GM12892 (cell line): ENCODE data around the gene GTF2F2.
"Not testable (repeated sequence)": the region's sequence is repeated elsewhere in the genome, so short reads cannot be mapped to it uniquely, and the experiment has no call there.

Experiments used
- DNase-seq: peaks from one replicate; pipeline ENCODE4 v3.0.0; 2011; ENCODE audit not compliant: insufficient read length
- FAIRE-seq: peaks from 2 replicates; lab custom pipeline; 2011; peaks lifted over from hg19 to GRCh38; lab: Jason Lieb, UNC
- POLR2A ChIP-seq: IDR thresholded peaks from 2 replicates; pipeline ENCODE4 v1.6.1; 2011; ENCODE audit warnings: low read depth, low read length, control low read depth
- POLR2AphosphoS5 ChIP-seq: IDR thresholded peaks from 2 replicates; pipeline ENCODE4 v1.6.1; 2011; ENCODE audit warnings: low read depth, low read length, control low read depth
- TAF1 ChIP-seq: IDR thresholded peaks from 2 replicates; pipeline ENCODE4 v1.6.1; 2011; ENCODE audit warnings: low read depth, mild to moderate bottlenecking, control low read depth, low read length, borderline replicate concordance

Gene GTF2F2

GRCh38 chr13:45289936-45290563 lies 169.7 kb downstream of the GTF2F2 start:
- TF ChIP-seq POLR2AphosphoS5 (no peak), TAF1 (no peak), POLR2A (no peak)
- DNase-seq (no peak), FAIRE-seq (no peak)

GRCh38 chr13:45292176-45292575 lies 171.9 kb downstream of the GTF2F2 start:
- FAIRE-seq (no peak), DNase-seq (no peak)
- TF ChIP-seq TAF1 = no peak
- no peak for TF ChIP-seq POLR2AphosphoS5
- TF ChIP-seq POLR2A = no peak

- DNase-seq (no peak), FAIRE-seq (no peak)
- TF ChIP-seq POLR2AphosphoS5 (no peak), TAF1 (no peak), POLR2A (no peak)
Observed at GRCh38 chr13:45295536-45295935, 175.2 kb downstream of the GTF2F2 start.

- no peak for DNase-seq
- no peak for FAIRE-seq
- TF ChIP-seq POLR2AphosphoS5 = no peak
- no peak for TF ChIP-seq POLR2A
- TF ChIP-seq TAF1 = no peak
Observed at GRCh38 chr13:45296259-45296658, 175.9 kb downstream of the GTF2F2 start.

- no peak for DNase-seq
- no peak for FAIRE-seq
- no peak for TF ChIP-seq POLR2AphosphoS5
- TF ChIP-seq POLR2A = no peak
- no peak for TF ChIP-seq TAF1
Observed at GRCh38 chr13:45297456-45298205, 177.3 kb downstream of the GTF2F2 start.

- DNase-seq (no peak), FAIRE-seq (no peak)
- TF ChIP-seq POLR2A = no peak
- no peak for TF ChIP-seq TAF1
Observed at GRCh38 chr13:45298206-45298505, 177.8 kb downstream of the GTF2F2 start.

- FAIRE-seq, DNase-seq: not testable (repeated sequence)
Observed at GRCh38 chr13:45298550-45298949, 178.2 kb downstream of the GTF2F2 start.

GRCh38 chr13:45299194-45299593 lies 178.9 kb downstream of the GTF2F2 start:
- FAIRE-seq = no peak
- no peak for DNase-seq
- TF ChIP-seq TAF1 (no peak), POLR2AphosphoS5 (no peak), POLR2A (no peak)

- no peak for TF ChIP-seq TAF1
- no peak for TF ChIP-seq POLR2AphosphoS5
- no peak for TF ChIP-seq POLR2A
- no peak for FAIRE-seq
- DNase-seq = no peak
Observed at GRCh38 chr13:45300190-45300985, 180.1 kb downstream of the GTF2F2 start.

- TF ChIP-seq POLR2A (no peak), TAF1 (no peak), POLR2AphosphoS5 (no peak)
- FAIRE-seq = no peak
Observed at GRCh38 chr13:45301263-45301662, 181.0 kb downstream of the GTF2F2 start.

GRCh38 chr13:45302507-45302906 lies 182.2 kb downstream of the GTF2F2 start:
- FAIRE-seq (no peak), DNase-seq (no peak)
- TF ChIP-seq POLR2AphosphoS5 (no peak), POLR2A (no peak), TAF1 (no peak)

More at GRCh38 chr13:45301263-45301662, 181.0 kb downstream of the GTF2F2 start:
- no peak for DNase-seq

GRCh38 chr13:45303026-45303425 lies 182.7 kb downstream of the GTF2F2 start:
- DNase-seq = no peak
- no peak for FAIRE-seq
- TF ChIP-seq POLR2AphosphoS5 = no peak
- no peak for TF ChIP-seq POLR2A
- TF ChIP-seq TAF1 = no peak
